AG10803 (cell line): Measurements from ENCODE around the gene FGF2.
"Not testable (repeated sequence)": the region's sequence is repeated elsewhere in the genome, so short reads cannot be mapped to it uniquely, and the experiment has no call there.

Source experiments
- DNase-seq: peaks from one replicate; pipeline ENCODE4 v3.0.0; 2010; ENCODE audit warnings: low read depth
- H3K4me3 ChIP-seq: 2 replicates; pipeline ENCODE4 v1.5.1; 2011; ENCODE audit warnings: mild to moderate bottlenecking, low read length, control low read depth
- TF ChIP-seq, protein P1 (sequence below): conservative IDR thresholded peaks from 2 replicates; pipeline ENCODE4 v1.5.1; 2011; ENCODE audit warnings: mild to moderate bottlenecking, low read length, control low read depth, inconsistent platforms

FGF2 gene

GRCh38 chr4:122798101-122798500 lies 28.5 kb upstream of the FGF2 start:
- TF ChIP-seq, protein P1, sequence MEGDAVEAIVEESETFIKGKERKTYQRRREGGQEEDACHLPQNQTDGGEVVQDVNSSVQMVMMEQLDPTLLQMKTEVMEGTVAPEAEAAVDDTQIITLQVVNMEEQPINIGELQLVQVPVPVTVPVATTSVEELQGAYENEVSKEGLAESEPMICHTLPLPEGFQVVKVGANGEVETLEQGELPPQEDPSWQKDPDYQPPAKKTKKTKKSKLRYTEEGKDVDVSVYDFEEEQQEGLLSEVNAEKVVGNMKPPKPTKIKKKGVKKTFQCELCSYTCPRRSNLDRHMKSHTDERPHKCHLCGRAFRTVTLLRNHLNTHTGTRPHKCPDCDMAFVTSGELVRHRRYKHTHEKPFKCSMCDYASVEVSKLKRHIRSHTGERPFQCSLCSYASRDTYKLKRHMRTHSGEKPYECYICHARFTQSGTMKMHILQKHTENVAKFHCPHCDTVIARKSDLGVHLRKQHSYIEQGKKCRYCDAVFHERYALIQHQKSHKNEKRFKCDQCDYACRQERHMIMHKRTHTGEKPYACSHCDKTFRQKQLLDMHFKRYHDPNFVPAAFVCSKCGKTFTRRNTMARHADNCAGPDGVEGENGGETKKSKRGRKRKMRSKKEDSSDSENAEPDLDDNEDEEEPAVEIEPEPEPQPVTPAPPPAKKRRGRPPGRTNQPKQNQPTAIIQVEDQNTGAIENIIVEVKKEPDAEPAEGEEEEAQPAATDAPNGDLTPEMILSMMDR, result peak; percentile 31
- DNase-seq, result peak; percentile 99

GRCh38 chr4:122798917-122799316 lies 27.7 kb upstream of the FGF2 start:
- TF ChIP-seq, protein P1, result no peak
- no peak for DNase-seq

More at GRCh38 chr4:122798101-122798500, 28.5 kb upstream of the FGF2 start:
- peak overlapping the region; percentile 40 for H3K4me3 ChIP-seq

DNA sequence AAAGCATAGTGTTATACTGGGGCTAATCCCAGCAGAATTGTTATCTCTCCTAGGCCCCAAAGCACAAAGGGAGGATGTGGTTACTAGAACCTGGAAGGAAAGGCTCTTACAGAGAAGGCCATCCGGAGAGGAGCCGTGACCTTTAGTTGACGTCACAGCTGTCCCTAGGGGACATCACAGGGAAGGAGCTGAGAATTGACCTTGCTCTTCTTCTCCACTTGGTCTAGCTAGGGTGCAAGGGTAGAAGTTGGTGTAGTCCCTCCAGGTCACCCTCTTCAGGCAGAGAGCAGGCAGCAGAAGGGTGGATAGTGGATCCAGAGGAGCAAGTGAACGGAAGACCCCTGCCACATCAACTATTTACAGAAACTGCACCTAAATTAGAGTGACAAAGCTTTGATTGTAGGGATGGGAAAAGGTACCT lies 22.8 kb upstream of the FGF2 start:
- TF ChIP-seq, protein P1, result no peak
- no peak overlapping the region for H3K4me3 ChIP-seq
- no peak for DNase-seq

More at GRCh38 chr4:122798917-122799316, 27.7 kb upstream of the FGF2 start:
- H3K4me3 ChIP-seq, result no peak overlapping the region; the same call in 1 of the 2 replicates

DNA sequence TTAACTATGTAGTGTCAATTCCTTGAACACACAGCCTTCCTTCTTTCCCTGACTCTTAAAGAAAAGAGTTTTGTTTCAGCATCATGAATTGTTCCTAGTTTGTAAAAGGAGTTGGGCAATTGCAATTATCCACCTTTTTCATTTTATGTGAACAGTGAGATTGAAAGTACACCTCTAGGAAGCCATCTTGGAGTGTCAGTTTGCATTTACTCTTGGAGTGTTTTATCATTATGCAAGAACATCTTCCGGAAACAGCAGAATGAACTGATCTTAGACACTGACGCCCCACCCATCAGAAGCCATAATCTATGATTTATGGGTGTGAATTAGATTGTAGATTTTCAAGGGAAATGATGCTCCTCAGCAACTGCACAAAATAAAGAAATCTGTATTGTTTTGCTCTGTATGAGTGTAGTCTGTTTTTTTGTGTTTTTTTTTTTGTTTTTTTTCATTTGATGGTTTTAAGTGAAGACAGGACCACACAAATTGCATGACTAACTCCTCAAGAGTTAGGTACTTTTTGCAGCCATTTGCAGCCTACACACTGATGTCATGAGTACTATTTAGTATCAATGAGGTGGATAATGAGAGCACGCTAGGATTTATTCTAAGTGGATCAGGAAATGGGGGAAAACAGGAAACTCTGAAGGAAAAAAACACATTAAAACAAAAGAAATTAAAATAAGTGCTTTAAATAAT lies 19.5 kb upstream of the FGF2 start:
- no peak overlapping the region for H3K4me3 ChIP-seq
- TF ChIP-seq, protein P1, result no peak
- no peak for DNase-seq

DNA sequence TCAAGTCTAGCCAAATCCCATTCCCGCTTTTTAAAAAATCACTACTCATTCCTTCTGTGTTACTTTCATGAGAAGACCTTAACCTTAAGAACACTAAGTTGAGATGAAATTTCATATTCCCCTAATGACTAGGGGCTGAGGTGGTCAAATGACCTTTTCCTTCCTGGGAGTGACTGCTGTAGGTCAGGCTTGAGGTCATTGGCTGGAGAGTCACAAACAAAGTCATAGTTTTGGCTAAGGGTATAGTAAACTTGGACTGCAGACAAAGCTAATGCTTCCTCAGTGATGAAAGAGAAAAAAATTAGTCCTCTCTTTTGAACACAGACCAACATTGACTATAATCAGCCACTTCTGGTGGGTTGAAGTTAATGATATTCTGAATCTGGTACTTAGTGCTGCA lies 16.0 kb upstream of the FGF2 start:
- TF ChIP-seq, protein P1, result no peak
- no peak for DNase-seq
- H3K4me3 ChIP-seq, result no peak overlapping the region

- DNase-seq, H3K4me3 ChIP-seq: not testable (repeated sequence)
These were observed 14.8 kb upstream of the FGF2 start for GRCh38 chr4:122811781-122812180.

DNA sequence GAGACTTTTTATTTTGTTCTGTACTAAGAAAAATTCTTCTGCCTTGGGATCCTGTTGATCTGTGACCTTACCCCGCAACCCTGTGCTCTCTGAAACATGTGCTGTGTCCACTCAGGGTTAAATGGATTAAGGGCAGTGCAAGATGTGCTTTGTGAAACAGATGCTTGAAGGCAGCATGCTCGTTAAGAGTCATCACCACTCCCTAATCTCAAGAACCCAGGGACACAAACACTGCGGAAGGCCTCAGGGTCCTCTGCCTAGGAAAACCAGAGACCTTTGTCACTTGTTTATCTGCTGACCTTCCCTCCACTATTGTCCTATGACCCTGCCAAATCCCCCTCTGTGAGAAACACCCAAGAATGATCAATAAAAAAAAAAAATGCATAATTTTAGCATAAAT lies 13.8 kb upstream of the FGF2 start:
- not testable (repeated sequence) for H3K4me3 ChIP-seq, DNase-seq

DNA sequence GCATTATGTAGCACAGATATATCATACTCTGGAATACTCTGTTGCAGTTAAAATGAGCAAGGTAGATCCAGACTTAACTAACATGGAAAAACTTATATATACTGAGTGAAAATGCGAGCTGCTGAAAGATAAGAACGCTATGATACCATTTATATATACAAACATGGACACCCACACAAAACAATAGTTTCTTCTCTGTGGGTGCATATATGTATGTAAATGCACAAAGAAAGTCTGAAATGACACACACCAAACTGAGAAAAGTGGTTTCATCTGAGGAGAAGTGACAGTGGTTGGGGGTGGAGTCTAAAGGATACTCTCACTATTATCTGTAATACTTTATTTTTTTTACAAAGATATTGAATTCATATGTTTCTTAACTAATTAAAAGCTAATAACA lies 12.2 kb upstream of the FGF2 start:
- TF ChIP-seq, protein P1, result no peak
- no peak overlapping the region for H3K4me3 ChIP-seq
- no peak for DNase-seq
